ENCODE results near the gene SAMD11.

The SAMD11 gene

DNA sequence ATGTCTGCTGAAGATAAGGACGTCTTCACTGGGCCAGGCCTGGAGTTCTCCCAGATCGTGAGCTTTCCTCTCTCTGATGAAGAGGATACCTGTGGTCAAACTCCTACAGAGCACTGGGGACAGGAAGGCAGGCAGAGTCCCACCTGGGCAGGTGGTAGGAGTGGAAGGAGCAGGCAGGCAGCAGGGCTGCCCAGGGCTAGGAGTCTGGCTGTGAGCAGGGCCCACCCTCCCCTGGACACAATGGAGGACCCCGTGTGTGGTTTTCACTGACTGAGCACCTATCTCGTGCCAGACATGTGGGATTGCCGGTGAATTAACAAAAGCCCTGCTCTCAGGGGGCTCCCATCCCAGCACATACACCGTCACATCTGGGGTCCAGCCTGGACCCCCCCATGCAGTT lies 4.9 kb upstream of the SAMD11 start:
- DNase-seq, result no peak

DNA sequence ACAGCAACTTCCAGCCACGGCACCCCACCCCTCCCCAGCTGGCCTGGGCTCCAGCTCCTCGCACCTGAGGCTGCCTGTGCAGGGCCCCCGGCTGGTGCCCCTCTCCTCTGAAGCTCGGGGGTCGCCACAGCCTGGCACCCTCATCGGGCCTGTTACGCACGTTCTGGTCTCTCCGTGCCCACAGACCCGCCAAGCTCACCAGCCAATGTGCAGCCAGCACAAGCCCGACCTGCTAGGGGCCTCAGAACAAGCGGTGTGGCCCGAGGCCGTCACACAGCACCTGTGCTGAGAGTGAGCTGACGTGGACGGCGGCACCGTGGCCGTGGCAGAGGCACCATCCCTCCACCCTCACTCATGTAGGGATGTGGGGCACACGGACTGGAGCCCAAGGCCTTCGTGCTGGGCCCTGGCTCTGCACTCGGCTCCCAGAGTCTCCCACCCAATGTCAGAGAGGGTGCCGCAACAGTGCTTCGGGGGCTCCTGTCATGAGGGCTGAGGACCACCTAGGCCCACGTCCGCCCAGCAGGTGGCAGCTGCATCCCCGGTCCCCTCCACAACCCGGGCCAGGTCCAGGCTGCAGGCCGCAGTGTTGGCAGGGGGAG lies 4.4 kb upstream of the SAMD11 start:
- DNase-seq, result no peak

DNA sequence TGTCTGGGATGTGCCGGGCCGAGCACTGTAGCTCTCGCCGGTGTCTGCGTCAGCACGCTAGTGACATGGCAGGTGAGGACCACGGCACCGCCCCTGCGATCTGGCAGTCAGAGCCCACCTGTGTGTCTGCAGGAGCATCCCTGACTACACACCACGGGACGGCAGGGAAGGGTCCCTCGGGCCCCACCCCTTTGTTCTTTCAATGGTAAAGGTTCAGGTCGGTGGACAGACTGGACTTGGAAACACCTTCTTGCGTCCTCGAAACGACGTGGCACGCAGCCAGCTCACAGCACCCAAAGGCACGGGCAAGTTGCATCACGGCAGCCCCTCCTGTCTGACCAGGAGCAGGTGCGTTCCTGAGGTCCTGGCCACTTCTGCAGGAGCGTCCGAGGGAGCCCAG lies 3.7 kb upstream of the SAMD11 start:
- peak; percentile 56 for DNase-seq

DNA sequence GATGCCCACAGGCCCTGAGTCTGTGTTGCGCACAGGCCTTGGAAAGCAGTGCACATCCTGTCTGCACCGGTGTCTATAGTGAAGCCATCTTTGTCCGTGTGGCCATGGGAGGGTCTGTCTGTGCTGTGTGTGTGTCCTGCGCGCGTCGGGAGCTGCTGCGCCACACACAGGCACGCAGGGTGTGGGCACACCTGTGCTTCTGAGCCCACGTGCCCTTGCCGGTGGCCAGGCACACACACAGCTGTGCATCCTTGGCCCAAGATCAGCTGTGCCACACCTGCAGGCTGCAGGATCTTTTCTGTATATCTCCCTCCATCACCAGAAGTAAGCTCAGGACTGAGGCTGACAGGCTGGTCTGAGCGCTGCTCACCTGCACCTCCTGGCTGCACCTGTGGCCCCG lies 3.2 kb upstream of the SAMD11 start:
- DNase-seq, result no peak

DNA sequence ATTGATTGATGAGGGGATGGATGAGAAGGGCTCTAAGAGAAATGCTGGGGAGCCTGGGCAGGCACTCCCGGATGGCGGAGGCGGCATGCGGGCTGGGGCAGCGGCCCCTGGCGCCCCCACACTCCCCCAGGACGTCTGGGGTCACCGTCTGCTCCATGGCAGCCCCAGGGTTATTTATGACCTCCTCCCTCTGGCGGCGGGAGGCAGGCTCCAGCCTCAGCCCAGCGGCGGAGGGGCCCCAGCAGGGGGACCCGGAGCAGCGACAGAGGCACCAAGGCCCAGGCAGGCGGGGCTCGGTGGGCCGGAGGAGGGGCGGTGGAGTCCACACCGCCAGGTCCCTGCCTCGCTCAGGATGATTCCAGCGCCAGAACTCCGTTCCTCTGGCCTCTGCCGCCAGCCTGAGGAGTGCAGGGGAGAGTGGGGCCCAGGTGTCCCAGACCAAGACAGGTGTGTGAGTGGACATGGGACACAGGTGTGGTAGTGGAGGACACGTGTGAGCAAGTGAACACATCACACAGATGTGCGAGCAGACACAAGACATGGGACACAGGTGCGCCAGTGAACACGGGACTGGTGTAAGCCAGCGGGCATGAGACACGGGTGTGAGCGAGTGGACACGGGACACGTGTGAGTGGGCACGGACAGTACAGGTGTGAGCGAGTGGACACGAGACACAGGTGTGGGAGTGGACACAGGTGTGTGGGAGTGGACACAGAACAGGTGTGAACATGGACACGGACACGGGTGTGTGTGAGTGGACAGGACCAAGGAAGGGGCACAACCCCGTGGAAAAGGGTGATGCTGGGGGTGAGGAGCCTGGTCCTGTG lies 2.5 kb upstream of the SAMD11 start:
- peak; percentile 91 for DNase-seq

DNA sequence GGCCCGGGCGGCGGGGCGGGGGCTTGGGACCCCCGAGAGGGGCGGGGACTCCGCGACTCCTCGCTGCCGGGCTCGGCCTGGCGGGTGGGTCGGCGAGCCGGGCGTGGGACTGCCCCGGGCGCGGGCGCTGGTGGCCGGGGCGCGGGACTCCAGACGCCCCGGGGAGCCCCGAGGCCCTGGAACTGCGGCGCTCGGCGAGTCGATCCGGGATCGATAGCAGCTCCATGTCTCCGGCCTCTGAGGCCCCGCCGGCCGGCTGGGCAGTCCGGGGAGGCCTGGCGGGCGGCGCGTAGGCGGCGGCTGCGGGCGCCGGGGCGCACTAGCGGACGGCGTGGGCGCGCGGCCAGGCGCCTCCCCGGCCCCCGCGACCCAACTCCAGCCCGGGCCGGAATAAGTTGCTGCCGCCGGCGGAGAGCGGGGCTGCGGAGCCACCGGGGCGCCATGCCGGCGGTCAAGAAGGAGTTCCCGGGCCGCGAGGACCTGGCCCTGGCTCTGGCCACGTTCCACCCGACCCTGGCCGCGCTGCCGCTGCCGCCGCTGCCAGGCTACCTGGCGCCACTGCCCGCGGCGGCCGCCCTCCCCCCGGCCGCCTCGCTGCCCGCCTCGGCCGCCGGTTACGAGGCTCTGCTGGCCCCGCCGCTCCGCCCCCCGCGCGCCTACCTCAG lies 400 bp downstream of the SAMD11 start:
- DNase-seq, result no peak

DNA sequence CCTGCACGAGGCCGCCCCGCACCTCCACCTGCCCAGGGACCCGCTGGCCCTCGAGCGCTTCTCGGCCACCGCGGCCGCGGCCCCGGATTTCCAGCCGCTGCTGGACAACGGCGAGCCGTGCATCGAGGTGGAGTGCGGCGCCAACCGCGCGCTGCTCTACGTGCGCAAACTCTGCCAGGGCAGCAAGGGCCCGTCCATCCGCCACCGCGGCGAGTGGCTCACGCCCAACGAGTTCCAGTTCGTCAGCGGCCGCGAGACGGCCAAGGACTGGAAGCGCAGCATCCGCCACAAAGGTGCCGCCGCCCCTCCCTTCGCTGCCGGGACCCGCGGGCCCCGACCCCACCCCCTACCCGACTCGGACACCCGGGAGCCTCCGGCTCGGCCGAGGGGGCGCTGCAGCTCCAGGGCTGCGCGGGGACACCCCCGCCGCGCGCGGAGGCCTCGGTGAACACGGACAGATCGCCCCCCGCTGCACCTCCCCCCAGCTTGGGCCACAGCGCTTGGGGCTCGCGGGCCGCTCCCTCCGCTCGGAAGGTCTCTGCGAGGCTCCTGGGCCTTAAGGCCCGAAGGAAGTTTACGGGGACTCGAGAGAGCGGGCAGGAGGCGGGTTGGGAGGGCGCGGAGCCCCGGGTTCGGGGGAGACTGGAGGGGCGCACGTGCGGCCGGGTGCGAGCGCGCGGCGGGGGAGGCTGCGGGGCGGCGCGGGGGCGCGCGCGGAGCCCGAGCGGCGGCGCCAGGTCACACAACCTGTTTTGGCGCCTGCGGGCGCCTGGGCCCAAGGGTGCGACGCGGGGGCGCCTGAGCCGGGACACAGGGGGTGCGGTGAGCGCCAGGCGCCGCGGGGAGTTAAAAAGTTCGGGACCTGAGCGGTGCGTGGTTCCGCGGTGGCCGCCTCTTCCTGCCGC lies 1.2 kb downstream of the SAMD11 start:
- peak; percentile 61 for DNase-seq

DNA sequence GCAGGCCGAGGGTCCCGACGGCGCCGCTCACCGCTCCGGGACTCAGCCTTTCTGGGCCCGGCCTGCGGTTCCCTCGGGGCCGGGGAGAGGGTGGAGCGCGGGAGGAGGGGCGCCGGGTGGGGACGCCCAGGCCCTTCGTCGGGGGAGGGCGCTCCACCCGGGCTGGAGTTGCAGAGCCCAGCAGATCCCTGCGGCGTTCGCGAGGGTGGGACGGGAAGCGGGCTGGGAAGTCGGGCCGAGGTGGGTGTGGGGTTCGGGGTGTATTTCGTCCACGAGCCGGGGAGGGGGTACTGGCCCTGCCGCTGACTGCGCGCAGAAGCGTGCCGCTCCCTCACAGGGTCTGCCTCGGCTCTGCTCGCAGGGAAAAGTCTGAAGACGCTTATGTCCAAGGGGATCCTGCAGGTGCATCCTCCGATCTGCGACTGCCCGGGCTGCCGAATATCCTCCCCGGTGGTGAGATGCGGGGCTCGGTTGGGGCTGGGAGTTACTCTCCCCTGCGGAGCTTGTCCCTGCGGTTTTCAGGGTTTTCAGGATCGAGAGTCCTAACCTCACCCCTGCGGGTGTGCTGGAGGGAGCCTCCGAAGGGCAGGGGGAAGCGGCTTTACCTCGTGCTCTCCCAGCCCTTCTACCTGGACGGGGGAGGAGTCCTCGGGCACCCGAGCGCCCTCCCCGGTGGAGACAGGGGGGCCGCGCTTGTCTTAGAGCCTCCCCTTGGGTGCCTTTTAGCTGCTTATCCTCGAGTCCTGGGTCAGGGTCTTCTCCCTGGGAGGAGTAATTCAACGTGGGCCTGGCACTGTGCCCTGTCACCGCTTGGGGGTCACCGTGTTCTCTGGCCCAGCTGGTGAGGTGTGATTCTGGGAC lies 2.1 kb downstream of the SAMD11 start:
- peak; percentile 63 for DNase-seq

DNA sequence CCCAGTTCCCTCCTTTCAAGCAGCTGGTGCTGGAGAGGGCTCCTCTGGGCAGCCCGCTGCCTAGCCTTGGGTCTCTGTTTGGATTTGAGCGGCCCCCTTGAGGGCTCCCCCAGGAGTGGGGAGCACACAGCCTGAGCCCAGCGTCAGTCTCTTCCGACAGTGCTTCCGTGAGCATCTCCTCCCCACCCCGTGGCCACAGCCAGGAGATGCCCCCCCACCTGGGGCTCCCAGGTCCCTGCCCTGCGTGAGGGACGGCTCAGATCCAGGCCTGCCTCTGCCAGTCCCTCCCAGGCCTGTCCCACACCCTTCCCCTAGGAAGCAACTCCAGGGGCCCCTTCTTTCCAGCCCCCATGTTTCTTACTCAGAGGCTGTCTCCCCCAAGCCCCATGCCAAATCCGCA lies 3.5 kb downstream of the SAMD11 start:
- no peak for DNase-seq

DNA sequence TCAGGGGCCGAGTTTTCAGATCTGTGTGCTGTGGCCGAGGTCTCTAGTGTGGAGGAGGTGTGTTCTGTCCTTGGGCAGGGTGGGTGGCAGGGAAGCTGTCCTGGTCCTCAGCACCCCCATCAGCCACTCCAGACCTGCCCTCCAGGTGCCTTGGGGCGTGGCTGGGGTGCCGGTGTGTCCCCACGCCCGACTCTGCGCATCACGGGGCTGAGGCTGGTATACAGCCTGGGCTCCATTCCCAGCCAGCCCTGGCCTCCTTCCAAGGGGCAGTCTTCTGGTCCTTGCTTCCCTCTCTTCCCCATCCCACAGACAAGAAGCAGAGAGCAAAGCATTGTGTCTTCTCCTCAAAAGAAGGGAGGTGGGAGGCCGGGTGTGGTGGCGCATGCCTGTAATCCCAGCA lies 4.0 kb downstream of the SAMD11 start:
- no peak for DNase-seq

DNA sequence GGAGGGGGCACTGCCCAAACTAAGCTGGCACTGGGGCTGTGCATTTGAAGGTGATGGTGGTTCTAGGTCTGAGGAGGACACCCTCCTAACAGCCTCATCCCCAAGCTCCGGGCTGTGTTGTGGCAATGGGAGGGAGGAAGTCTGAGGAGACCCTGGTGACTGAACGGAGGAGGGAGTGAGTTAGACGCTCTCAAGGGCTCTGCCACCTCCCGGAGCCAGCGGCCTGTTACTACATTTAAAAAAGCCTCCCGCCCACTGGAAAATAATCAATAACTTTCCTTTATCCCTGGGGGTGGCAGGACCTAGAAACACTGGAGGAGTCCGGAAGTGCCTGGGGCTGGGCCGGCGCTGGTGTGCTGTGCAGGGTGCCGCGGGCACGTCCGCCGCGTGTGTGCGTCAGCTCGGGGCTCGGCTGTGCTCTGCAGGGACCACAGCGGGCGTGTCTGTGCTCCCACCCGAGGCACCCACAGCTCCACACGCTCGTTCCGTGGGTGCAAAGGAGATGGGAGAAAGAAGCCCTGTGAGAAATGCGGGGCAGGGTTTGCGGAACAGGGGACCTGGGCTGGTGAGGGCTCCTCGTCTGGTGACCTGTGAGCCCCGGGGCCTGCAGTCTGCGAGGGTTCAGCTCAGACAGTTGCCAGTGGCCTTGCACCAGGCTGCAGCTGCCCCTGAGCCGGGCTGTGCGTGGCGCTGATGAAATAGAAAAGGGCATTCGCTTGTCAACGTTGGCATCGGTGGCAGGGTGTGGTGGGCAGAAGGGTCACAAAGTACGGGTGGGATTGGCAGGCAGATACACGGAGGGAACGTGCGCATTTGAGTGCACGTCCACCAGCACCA lies 5.3 kb downstream of the SAMD11 start:
- DNase-seq, result no peak

DNA sequence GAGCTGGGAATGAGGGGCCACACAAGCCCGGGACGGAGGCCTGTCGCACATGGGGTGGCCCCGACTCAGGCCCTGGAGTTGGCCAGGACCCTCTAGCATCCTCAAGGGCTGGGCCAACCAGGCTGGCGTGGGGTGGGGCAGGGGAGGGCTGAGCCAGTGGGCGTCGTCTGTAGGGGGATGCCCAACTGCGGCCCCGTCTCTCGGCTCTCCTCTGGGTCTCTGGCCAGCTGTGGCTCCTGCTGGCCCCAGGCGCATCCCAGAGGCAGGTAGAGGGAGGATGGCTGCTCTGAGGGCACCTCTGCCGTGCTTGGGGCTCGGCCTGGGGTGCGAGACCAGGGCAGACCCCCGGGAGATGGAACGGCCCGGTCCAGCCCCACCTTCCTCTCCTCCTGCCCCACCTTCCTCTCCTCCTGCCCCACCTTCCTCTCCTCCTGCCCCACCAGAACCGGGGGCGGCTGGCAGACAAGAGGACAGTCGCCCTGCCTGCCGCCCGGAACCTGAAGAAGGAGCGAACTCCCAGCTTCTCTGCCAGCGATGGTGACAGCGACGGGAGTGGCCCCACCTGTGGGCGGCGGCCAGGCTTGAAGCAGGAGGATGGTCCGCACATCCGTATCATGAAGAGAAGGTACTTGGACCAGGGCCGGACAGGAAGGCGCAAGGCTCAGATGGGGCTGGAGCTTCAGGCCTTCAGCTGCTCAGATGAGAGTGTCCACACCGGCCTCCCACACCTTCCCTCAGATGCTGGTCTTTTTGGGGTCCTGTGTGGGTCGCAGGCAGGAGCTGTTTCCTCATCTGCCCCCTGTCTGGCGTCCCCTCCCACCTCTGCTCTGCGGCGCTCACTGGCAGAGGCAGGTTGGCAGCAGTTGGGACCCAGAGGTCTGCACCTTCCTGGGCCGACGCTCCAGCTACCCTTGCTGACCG lies 6.2 kb downstream of the SAMD11 start:
- no peak for DNase-seq

DNA sequence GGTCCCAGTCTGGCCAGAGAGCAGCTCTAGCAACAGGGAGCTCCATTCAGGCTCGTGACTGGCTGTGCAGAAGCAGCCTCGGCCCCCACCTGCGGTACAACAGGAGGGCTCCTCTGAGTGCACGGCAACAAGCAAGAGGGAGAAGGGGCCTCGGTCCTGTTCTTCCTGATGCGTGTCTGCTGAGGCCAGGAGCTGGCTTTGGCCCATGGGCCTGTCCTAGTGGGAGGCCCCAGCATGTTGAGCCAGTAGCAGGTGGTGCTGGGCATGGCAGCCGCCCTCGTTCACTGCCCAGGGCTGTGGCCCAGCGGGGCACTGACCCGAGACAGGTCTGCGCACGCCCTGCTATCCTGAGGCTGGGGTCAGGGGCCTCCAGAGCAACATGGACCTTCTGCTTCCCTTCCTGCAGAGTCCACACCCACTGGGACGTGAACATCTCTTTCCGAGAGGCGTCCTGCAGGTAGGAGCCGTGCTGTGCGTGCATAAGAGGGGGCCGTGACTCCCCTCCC lies 7.0 kb downstream of the SAMD11 start:
- DNase-seq, result peak; percentile 78

DNA sequence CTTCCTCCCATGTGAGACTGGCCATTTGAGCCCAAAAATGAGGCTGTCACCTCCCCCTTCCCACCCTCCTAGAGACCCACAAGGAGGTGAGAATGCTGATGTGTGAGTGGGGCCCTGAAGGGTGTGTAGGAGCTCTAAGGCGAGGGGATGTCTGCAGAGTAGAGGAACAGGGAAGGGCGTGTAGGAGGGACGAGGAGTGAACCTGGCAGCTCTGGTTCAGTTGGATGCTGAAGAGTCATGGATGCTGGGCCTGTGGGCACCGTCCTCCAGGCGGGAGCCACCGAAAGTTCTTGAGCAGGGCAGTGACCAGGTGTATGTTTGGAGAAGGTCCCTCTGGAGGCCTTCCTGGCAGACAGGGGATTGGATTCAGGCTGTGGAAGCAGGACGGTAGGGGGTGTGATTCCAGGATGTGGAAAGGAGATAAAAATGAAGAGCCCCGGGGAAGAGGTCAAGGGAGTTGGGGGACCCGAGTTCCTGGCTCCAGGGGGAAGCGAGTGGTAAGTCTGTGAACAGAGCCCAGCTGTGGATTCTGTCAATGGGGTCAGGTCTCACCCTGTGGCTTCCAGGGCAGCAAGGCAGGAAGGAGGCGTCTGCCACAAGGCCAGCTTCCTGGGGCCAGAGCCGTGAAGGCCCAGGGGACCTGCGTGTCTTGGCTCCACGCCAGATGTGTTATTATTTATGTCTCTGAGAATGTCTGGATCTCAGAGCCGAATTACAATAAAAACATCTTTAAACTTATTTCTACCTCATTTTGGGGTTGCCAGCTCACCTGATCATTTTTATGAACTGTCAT lies 7.9 kb downstream of the SAMD11 start:
- peak; percentile 53 for DNase-seq

DNA sequence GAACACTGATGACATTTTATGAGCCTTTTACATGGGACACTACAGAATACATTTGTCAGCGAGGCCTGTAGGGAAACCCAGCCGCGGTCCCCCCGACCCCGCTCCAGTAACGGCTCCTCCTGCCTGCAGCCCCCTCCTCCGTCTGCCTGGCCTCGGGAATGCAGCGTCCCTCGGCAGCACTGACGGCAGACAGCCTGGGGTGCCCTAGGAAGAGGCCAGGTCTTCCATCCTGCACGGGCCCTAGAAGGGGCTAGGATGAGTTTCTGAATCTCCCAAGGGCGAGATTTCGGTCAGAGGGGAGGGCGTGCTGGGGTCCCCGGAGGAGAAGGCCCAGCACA lies 8.4 kb downstream of the SAMD11 start:
- DNase-seq, result no peak

DNA sequence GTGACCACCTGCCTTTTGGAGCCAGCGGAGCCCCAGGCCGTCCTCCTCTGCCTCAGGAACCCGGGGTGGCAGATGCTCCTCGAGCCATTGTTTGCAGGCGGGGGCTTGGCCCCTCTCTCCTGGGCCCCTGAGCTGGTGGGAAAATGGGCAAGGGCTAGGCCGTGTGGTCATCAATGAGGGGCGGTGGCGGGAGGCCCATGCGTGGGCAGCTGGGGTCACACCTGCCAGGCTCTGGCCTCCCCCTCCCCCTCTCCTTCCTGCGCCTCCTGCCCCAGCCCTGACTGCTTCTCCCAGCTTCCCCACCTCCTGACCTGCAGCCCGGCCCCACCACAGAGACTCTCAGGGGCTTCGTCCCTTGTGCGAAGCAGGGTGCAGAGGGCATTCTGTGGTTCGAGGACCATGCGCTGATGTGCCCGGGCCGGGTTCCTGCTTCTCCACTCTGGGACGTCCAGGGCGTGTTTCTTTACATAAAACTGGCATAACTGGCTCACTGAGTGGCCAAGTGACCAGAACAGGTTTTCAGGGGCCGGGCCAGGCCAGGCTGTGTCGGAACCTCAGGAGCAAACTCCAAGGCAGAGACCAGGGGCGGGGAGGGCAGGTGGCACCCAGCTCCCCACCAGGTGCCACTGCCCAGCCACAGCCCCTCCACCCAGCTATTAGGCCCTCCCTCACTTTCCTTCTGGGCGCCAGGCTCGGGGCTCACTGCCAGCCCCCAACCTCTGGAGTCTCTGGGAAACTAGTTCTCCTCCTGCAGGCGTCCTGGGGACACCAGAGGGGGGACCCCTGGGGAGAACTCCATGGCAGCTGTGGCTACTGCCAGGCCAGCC lies 9.3 kb downstream of the SAMD11 start:
- peak; percentile 17 for DNase-seq

DNA sequence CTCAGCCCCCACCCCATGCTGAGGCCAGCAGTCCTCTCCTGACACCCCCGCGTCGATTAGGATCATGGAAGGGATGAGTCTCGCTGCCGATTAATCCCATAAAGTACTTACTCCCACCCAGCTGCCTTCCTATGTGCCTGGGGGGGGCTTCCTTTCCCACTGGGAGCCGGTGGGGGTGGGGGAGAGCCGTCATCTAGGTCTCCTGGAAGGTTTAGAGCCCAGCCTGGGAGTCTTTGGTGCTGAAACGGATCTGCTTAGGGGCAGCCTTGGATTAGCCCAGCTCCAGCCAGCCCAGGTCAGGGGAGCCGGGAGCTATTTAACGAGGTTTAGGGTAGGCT lies 9.8 kb downstream of the SAMD11 start:
- peak; percentile 69 for DNase-seq

Data from NCI-H69 (cell line).